Transverse colon (tissue), 4 donors: ENCODE data around the gene UPF3B. TPM values are rescaled to one million over a fixed set of nuclear protein-coding genes. Genes with fewer than 3 reads are reported as not detected.

Experiments used
- DNase-seq: peaks from one replicate; pipeline ENCODE4 v3.0.0-alpha.2; 2019
- H3K27ac ChIP-seq, 4 donors: fragments of 200-600 bp; sonication (generic); 2 replicates each; pipeline ENCODE4 v1.5.1; 2016 to 2018; ENCODE audit warnings: inconsistent platforms in 4 of 4
- H3K27me3 ChIP-seq: fragments of 200-600 bp; sonication (generic); 2 replicates; pipeline ENCODE4 v1.5.1; 2017; ENCODE audit warnings: inconsistent platforms
- H3K36me3 ChIP-seq, 4 donors: fragments of 200-600 bp; sonication (generic); 2 replicates each; pipeline ENCODE4 v1.5.1; 2017 to 2019; ENCODE audit warnings: inconsistent platforms in 4 of 4
- H3K4me1 ChIP-seq, 4 donors: fragments of 200-600 bp; sonication (generic); 2 replicates each; pipeline ENCODE4 v1.5.1; 2017 to 2020; ENCODE audit warnings: inconsistent platforms in 4 of 4
- H3K4me3 ChIP-seq, 4 donors: fragments of 200-600 bp; sonication (generic); 1 replicate in 1 of 4; 2 replicates in 3 of 4; pipeline versions ENCODE4 v1.5.1 to v1.6.1; 2017 to 2019; ENCODE audit warnings: inconsistent platforms in 4 of 4
- H3K9me3 ChIP-seq, 2 donors: fragments of 200-600 bp; sonication (generic); 2 replicates each; pipeline ENCODE4 v1.5.1; 2017 to 2019; ENCODE audit warnings: inconsistent platforms in 2 of 2
- CTCF ChIP-seq, 5 experiments: fragments of 200-600 bp in 3 of 5; fragments of 450-650 bp in 2 of 5; sonication (generic) in 3 of 5; IDR thresholded peaks; 1 replicate in 2 of 5; 2 replicates in 3 of 5; pipeline ENCODE4 v1.5.1; 2016 to 2017; ENCODE audit warnings: antibody characterized with exemption in 5 of 5, inconsistent platforms in 3 of 5, mild to moderate bottlenecking in 2 of 5, moderate library complexity in 1 of 5
- EP300 ChIP-seq: sonication (generic); formaldehyde crosslinking; IDR thresholded peaks from one replicate; pipeline ENCODE4 v1.6.1; 2017; ENCODE audit warnings: antibody characterized with exemption, low read depth
- POLR2A ChIP-seq: fragments of 450-650 bp; IDR thresholded peaks from one replicate; pipeline ENCODE4 v1.6.1; 2016; ENCODE audit warnings: antibody characterized with exemption, mild to moderate bottlenecking, moderate library complexity
- POLR2AphosphoS5 ChIP-seq, 3 donors: sonication (generic); formaldehyde crosslinking; IDR thresholded peaks; one replicate each; pipeline ENCODE4 v1.6.1; 2016; ENCODE audit warnings: antibody characterized with exemption in 3 of 3
- WGBS, 2 donors: methylation state at CpG; one replicate each; pipeline ENCODE4 v1.1.5; 2018; ENCODE audit warnings: low coverage in 1 of 2; 5-methylcytosine and 5-hydroxymethylcytosine counted together
- in situ Hi-C, 4 donors: fragments of 200-750 bp; cut with MboI; loops; one replicate each; pipeline versions ENCODE4 v1.15.0 to v1.15.1; 2017; ENCODE audit warnings: low sequenced_read_pairs in 3 of 4, low pct_ligation_motif_present in 1 of 4, low pct_unique_long_range_greater_than_20kb in 1 of 4
- intact Hi-C: fragments of 100-400 bp; cut with DNase I; formaldehyde crosslinking; loops from one replicate; pipeline ENCODE4 v1.15.1; 2023; ENCODE audit warnings: low total_unique reads
- total RNA-seq, 4 donors: library from RNA; depleted of rRNA; stranded (reverse); fragments of >200 nt; gene quantifications; one replicate each; pipeline ENCODE4 v1.1.0, GENCODE V29; 2016

The UPF3B gene
- total RNA-seq, 4 donors from 2014 or later = 3.4 to 16.8 (median 5.7) TPM

- Histone ChIP-seq H3K27ac (peak overlapping the region in 1 of 4 donors; percentile 26), H3K36me3 (no peaks in the 10 kb centered on the region), H3K27me3 (no peaks in the 10 kb centered on the region), H3K4me3 (peak overlapping the region in 3 of 4 donors; percentile 22 to 47 (median 27)), H3K4me1 (peaks cover 0 to 8% (median 0%) of the 10 kb centered on the region in 4 donors), H3K9me3 (no peaks in the 10 kb centered on the region)
- in situ Hi-C loops = no loop called here
- DNase-seq = peak; percentile 73
- intact Hi-C loops = no loop called here
- TF ChIP-seq CTCF (IDR thresholded peaks at IDR 0.05) = peak; percentile 37 to 61 (median 54)
- TF ChIP-seq EP300 = no peak
- TF ChIP-seq POLR2AphosphoS5 (IDR thresholded peaks at IDR 0.05) = no peak
- no peak for TF ChIP-seq POLR2A
- 55% methylated on average over 38 of the region's 40 CpGs; no CpG with 5 or more reads in 1 of the 2 donors for WGBS, 2 donors
These were observed 35.1 kb upstream of the UPF3B start for GRCh38 chrX:119887721-119888425.

DNA sequence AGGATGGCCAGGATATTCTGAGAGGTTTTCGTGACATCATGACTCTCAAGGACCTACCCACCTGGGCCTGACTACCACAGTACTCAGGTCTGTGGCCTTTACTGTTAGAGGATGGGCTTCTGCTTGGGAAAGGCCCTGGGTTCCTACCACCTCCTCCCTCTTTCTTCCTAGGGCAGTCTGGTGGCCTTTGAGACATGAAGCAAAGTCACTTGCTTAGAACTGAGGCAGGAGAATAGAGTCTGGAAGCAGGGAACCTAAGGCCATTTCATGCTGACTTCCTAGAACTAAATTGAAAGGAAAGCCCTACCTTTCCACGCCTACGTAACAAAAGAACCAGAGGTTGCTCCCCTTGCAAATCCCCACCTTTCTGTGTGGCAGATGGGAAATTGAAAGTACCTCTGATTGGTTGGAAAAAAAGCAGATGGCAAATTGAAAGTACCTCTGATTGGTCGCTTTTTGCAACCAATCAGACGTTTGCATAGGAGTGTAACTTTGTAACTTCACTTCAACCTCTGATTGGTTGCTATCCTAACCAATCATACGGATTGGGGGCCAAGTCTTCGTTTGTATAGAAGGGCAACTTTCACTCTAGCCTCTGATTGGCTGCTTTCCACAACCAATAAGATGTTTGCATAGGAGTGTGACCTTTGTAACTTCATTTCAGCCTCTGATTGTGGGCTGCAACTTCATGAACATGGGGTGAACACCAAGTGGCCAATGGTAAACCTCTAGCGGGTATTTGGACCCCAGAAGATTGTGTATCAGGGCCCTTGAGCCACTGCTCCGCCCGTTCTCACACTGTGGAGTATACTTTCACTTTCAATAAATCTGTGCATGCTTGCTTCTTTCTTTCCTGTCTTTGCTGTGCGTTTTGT is 33.0 kb upstream of the UPF3B start:
- peak overlapping the region; percentile 4 to 65 (median 30) for H3K27ac ChIP-seq
- in situ Hi-C loops (no loop called here), intact Hi-C loops (no loop called here)
- H3K4me1 ChIP-seq = peaks cover 0 to 8% (median 0%) of the 10 kb centered on the region in 4 donors
- H3K9me3 ChIP-seq = no peaks in the 10 kb centered on the region
- WGBS, 2 donors = 67% methylated on average over 11 of the region's 11 CpGs; no CpG with 5 or more reads in 1 of the 2 donors
- H3K36me3 ChIP-seq = no peaks in the 10 kb centered on the region
- no peaks in the 10 kb centered on the region for H3K27me3 ChIP-seq
- TF ChIP-seq EP300 (no peak), POLR2AphosphoS5 (IDR thresholded peaks at IDR 0.05) (no peak), CTCF (IDR thresholded peaks at IDR 0.05) (no peak), POLR2A (no peak)
- peak overlapping the region in 2 of 4 donors; percentile 11 to 37 for H3K4me3 ChIP-seq
- no peak for DNase-seq

- in situ Hi-C loops (no loop called here), intact Hi-C loops (loop anchor here (5.0 kb wide), 1 partner anchor 1517 kb away; no protein-coding TSS in a partner anchor)
- DNase-seq = peak; percentile 16
- H3K36me3 ChIP-seq = no peaks in the 10 kb centered on the region
- WGBS, 2 donors = 57% methylated on average over 11 of the region's 11 CpGs; no CpG with 5 or more reads in 1 of the 2 donors
- no peaks in the 10 kb centered on the region for H3K9me3 ChIP-seq
- no peak overlapping the region for H3K27ac ChIP-seq
- H3K4me3 ChIP-seq = no peak overlapping the region
- H3K27me3 ChIP-seq = no peaks in the 10 kb centered on the region
- H3K4me1 ChIP-seq = no peaks in the 10 kb centered on the region
- peak; percentile 43 to 54 (median 47) for TF ChIP-seq CTCF (IDR thresholded peaks at IDR 0.05)
- peak in 1 of 3 donors; percentile 9 for TF ChIP-seq POLR2AphosphoS5 (IDR thresholded peaks at IDR 0.05)
- no peak for TF ChIP-seq POLR2A
- no peak for TF ChIP-seq EP300
These were observed 28.0 kb upstream of the UPF3B start for GRCh38 chrX:119880552-119881437.
